Activated CD4-positive, CD25-positive, alpha-beta regulatory T cell treated with anti-CD3 and anti-CD28 coated beads, Interleukin-2, amount 50 U/mL, for 24 hours (primary cell): Measurements from ENCODE around the gene HTT.

Experiments
- ATAC-seq, 2 donors: fragments of 150-1000 bp; cut with Tn5 transposase; one replicate each; pipeline ENCODE4 v1.10.0; 2021; ENCODE audit warnings: mild to moderate bottlenecking in 1 of 2, moderate library complexity in 1 of 2

HTT gene

DNA sequence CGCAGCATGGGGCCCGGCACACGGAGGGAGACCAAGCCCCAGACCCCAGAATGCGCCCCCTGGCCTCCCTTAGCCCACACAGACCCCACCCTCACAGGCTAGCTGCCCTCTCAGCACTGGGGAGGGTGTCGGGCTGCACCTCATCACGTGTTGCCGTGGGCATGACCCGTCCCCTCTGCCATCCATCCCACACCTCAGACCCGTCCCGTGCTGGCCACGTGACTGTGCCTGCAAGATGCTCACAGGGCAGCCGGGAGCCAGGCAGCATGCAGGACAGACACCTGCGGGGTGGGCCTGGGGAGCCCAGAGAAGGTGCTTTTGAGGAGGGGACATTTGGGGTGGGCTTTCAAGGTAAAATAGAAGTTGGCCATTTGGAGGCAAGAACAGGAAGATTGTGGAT is 179.3 kb downstream of the HTT start:
- ATAC-seq = no peak

DNA sequence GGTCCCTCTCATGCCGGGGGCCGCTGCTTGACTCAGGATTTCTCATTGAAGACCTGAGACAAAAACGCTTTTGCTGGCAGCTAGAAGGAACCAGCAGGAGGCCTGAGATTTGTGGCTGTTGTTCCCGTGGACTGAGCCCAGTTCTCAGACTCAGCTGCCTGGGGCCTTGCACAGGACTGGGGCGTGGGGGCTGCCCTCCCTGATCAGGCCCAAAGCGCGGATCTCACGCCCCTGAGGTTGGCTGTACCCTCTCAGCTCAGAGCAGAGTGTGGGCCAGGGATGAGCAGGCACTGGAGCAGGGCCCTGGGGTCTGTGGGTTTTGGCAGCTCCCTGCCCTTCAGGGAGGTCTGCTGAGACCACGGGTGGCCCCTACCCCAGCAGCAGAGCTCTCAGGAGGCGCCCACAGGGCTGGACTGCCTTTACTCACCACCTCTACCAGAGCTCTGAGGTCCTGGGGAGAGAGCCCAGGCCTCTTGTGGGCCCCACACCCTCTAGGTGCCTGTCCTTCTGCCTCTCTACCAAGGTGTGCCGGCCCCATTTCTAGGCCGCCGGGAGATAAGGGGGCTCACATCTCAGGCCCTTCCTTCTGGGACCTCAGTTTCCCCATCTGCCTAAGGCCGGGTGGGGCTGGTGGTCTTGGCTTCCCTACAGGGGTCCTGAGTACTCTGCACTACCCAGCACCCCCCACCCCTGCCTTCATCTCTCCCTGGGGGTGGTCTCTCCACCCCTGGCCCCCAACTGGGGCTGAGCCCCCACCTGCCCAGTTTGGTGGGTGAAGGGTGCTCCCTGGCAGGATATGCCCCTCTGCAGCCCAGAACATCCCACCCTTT is 180.0 kb downstream of the HTT start:
- ATAC-seq = no peak

DNA sequence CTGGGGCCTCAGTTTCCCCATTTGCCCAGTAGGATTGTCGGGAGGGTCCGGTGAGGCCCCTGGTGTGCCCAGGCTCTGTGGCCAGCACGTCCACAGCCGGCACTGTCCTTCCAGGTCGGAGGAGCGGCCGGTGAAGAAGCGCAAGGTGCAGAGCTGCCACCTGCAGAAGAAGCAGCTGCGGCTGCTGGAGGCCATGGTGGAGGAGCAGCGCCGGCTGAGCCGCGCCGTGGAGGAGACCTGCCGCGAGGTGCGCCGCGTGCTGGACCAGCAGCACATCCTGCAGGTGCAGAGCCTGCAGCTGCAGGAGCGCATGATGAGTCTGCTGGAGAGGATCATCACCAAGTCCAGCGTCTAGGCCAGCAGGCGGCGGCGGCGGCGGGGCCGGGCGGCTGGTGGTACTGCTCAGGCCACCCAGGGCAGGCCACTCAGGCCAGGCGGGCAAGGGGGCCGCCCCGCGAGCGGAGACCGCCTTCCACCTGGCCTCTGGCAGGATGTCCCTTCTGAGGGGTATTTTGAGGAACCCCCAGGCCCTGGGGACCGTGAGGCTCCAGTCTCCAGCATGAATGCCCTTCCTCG is 181.2 kb downstream of the HTT start:
- ATAC-seq = no peak

DNA sequence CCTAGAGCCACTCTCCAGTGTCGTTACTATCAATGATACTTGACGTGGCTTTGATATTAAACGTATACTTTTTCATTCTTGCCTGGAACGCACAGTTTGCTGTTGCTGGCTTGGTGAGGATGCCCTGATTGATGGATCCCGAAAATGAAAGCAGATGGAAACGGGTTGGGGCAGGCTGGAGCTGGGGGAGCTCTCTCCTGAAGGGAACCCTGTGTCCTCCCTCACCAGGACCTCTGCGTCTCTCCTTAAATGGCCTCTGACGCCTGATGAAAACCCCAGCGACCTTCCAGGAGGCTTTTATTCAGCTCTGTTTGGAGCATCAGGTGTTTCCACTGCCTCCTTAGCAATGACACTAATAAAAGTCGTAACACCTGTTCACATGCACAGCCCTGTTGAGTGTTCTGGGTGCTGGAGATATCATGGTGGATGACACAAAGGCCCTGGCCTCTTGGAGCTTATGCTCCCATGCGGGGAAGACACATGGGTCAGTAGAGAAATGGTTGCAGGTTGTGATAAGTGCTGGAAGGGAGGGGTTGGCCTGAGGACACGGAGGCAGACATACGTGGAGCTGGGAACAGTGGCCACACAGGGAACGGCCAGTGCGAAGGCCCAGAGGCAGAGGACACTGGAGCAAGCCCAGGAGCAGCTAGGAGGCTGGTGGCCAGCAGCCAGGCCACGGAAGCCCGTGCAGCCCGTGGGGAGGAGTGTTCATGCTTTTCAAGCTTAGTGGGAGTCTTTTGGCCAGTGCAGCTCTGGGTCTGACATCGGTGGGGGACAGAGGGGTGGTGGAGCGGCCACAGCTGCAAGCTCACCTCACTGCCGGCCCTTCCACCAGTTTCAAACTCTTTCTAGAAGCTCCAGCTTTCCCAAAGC is 182.0 kb downstream of the HTT start:
- ATAC-seq = no peak

DNA sequence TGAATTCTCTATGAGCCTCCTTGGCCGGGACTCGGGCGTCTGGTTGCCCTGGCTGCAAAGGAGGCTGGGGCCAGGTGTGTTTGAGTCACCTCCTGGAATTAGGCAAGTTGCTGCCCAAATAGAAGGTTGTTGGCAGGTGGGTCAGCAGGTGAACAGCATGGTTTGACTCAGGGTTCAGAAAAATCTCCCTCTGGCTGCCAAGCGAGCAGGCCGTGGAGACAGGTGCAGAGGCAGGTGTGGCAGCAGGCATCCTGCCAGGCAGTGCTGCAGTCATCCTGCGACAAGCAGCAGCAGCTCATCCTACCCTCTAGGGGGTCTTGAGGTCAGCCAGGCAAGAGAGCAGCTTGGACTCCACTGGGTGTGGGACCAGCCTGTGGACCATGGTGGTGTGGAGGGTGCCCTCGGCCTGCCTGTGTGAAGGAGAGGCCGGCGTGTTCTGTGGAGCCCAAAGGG is 182.6 kb downstream of the HTT start:
- no peak for ATAC-seq

DNA sequence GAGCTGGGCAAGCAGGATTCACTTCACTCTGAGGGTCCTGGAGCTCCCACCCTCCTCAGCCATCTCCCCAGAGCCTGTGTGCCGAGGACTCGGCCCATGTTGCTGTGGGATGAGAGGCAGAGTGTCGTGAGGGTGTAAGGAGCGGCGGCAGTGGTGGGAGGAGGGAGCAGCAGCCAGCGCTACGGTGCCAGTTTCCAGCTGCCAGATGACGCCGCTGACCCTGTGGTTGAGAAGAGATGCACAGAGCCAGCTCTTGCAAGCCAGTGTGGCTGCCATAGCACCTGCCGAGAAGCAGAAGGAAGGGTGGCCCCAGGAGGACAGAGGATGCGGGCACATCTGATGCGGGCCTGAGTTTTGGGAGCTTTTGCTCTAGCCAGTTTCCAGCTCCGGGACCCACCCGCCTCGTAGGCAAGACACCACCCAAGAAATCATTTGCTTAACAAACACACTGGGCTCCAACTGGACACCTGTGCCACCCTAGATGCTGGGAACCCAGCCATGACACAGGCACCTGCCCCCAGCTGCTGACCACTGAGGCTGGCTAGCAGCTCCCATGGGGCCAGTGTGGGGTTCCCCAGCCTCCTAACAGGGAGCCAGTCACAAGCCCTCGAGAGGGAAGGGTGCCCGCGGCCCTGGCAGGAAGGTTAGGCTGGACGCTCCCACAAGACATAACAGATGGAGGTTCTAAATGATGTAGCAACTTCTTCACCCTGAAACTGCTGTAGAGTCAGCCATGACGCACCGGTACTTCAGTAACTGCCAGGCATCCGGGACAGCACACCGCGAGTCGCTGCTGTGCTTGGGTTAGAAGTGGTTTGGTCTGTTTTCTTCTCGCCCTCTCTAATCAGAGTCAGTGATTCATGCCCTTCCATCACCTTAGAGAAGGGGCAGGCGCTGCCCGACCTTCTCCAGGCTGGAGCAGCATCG is 183.3 kb downstream of the HTT start:
- ATAC-seq = no peak

DNA sequence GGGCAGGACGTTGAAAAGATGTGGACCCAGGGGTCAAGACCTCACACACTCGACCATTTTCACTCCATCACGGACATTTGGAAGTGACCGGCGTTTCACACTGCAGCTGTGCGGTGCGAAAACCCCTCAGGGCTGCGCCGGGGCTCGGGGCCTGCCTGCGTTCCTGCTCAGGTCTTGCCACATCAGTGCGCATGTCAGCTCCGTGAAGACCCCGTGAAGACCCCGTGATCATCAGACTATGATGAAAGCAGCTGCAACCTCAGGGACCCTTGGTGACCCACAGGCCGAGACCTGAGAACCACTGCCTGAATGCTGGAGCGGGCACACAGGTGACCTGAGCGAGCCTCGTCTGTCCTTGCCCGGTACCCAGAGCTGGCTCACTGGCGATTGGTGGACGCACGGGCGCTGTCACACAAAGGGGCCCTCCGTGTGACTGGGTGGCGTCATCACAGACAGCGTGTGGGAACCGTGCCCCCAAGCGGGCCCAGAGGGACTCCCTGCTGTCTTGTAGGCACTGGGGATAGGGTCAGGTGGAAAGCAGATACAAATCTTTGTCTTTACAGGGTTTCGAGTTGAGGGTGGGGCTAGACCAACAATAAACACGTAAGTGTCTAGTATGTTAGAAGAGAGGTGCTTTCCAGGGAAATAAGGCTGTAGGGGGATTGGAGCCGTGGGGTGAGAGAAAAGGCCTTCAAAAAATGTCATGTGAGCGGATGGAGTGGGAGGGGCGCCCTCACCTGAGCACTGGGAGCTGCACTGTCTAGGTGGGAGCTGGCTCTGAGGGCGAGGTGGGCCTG is 187.1 kb downstream of the HTT start:
- ATAC-seq = no peak

DNA sequence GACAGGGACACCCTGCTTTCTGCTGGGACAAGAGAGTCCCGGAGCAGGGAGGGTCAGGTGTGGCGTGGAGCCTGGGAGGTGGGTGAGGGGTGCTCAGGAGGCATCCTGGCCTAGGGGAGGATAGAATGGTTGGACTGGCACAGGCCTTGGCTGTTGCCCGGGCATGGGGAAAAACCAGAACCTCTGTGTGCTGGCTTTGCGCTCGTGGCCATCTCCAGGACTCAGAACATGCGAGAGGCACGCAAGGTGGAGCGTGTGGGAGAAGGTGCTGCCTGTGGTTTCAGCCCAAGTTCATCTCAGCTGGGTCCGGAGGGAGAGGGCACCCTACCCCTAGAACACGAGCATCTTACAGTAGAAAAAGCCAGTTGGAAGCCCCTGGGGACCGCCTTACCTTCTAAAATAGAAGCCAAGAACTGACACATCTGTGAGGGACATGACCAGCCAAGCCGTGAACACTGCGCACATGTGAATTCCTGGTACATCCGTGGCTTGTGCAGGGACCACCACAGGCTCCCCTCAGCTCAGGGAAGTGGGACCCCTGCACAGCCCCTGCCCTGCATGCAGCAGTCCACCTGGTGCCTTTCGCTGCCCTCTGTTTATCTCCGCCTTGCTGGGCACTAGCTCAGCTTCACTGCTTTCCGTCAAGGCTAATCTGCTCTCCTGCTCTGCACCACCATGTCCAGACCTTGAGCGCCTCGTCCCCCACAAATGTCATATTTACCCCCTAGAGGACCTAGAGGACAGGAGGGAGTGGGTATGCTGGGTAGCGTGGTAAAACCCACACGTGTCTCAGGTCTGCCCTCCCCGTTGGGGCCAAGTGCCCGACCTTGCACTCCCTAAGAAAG is 187.9 kb downstream of the HTT start:
- no peak for ATAC-seq

DNA sequence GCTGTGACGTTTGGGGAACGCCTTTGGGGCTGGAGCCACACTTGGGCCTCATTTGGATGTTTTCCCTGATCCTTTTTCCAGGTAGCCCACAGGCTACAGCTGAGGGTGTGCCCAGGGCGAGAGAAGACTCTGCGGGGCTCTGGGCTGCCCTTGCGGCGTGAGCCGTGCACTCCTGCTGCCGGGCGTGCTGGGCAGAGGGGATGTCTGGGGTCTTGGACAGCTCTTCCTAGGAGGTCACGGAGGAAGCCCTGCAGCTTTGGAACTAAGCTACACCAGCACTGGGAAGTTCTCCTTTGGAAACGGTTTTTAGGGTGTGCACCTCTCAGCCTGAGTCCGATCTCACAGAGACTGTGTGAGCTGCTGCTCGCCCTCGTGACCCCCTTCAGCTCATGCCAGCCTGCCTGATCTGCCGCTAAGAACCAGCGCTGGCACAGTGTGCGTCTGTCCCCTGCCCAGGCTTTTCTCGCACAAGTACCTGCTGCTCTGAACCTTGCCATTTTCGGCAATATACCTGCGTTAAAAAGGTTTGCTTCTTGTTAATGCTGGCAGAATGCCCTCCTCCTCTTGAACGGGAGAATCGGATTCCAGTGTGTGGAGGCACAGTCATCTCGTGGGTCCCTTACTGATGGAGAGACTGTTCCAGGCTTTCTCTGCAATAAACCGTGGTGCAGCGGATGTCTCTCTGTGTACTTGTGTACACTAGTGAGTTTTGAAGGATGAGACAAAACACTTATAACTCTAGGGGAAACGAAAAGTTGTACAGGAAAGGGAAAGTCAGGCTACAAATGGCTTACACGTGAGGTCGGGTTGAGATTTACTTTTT is 188.8 kb downstream of the HTT start:
- no peak for ATAC-seq

DNA sequence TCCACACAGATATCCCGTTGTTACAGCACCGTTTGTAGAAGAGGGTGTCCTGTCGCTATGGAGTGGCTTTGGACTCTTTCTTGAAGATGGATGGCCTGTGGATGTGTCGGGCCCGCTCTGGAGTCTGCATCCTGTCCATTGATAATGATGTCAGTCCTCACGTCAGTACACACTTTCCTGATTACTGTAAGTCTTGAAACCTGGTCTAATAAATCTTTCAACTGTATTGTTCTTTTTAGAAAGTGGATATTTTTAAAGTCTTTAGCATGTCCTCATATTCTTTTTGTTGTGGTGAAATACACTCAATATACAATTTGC is 189.4 kb downstream of the HTT start:
- ATAC-seq = no peak

DNA sequence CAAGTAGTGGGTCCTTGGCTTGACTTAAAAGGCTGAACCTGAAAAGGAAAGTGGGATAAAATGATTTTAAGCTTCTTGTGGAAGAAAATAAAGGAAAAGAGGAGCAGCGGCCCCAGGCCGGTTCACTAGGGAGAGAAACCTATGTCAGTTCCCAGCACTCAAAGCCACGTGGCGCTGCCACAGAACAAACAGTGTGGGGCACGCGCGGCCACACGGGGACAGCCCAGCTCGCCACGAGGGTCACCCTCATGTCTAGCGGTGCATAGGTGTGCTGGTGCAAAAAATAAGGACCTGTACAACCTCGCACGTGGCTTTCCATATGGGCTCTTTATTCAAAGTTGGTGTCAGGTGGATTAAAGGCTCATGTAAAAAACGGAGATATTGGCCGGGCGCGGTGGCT is 191.6 kb downstream of the HTT start:
- no peak for ATAC-seq

DNA sequence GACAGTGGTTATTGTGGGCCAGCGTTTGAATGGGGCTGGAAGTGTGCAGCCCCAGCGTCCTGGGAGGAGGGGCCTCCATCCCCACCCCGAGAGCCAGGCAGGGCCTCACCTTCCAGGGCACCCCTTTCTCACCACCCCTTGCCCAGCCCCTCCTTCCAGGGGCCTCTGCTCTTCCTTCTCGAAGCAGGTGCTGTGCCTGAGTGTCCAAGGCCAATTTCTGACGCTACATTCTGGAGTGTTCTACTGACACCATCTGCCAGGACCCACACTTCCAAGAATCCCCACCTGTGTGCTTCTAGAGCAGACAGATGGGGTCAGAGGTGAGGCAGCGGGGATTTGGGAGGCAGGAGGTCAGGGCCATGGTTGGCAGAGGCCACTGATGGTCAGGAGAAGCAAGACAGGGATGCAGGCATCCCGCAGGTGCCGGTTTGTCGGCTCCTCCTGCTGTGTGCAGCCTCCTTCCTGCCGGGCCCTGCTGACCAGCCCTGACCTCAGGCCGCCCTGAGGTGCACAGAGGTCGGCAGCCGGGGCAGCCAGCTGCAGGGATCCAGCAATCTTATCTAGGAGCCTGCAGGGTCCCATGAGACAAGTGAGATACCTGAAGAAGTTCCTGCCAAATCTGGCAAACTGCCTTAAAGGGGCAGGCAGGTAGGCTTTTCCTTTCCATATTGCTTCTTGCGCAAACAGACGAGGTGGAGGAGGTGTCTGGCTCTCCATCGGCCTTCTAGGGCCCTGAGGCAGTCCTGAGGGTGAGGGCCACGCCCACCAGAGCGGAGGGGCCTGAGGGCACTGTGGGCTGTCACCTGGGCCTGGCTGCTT is 193.3 kb downstream of the HTT start:
- ATAC-seq = no peak

DNA sequence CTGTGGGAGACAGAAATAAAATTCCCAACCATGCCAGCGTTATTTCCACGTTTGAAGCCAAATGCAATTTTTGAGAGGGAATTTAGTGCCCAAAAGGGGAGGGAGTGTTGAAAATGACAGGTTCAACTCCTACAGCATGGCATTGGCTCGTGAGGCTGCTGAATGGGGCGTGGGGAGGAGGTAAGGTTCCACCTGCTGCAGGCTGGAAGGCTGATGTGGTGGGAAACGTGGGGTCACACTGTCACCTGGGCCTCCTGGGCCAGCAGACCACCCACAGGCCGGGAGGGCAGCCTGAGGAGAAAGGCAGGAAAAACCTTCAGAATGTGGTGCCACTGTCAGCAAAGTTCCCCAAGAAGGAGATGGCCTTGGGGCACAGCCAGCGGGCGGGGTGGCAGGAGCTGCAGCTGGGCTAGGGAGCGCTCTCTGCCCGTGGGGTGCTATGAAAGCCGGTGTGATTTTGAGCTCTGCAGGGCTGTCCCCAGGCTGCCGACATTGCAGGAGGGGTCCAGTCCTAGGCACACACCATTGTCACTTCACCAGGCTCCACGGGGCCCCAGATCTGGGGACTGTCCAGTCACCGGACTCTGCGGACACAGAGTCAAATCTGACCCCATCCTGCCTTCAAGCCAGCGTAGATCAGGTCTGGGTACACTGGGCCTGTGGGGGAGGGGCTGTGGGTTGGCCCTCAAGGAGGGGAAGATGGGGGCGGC is 194.1 kb downstream of the HTT start:
- ATAC-seq = no peak

DNA sequence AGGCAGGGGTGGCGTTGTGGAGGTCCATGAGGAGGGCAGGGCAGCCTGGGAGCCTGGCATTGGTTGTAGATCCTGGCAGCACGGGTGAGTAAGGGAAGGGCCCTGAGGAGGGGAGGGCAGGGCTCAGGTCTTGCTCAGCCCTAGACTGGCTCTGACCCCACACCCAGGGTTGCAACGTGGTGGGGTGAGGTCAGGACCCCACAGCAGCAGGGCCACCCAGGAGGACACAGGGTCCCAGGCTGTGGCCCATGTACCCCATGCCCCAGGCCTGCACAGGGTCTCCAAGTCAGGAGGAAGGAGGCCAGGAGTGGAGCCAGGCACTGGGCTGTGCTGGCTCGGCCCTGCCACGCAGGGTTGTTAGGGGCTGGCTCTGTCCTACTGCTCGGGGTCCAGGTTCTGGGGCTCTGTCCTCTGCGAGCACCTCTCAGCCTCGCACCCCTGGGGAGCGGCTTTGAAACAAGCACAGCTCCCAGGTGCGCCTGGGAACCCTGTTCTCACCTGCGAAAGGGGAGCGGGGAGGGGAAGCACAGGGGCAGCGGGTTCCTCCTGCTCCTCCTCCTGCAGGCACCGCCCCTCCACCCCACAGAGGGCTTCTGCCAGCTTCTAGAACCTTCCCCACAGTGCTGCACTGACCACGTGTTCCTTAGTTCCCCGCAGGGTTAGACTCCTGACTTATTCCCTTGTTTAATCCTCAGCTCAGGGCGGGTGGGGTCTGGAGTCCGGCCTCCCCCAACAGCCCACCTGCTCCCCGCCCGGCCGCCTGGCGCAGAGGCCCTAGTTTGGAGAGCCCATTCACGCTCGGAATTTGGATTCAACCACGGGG is 194.8 kb downstream of the HTT start:
- ATAC-seq = no peak

DNA sequence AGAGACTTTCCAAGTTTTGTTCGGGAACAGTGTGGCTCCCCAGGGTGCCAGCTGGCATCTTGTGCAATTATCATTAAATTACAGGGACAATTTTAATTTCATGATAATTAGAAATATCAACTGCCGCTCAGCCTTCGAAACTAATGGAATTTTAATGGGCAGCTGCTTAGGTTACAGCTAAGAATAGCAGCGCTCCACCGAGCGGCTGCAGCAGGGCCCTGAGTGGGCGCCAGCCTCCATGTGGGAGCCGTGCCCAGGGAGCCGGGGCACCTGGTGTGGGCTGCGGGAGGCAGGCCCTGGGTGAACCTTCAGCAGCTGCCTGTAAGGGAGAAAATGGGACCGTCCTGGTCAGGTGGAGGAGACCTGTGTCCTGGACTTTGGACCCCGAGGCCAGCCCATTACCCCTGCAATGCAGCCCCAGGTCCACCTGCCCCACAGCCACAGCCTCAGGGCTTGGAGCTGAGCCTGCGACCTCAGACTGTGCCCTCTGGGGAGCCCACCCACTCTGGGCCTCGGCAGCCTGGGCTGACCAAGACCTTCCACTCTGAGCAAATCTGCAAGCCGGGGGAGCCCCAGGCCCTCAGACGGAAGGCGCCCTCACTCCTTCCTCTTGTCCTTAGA is 195.6 kb downstream of the HTT start:
- ATAC-seq = no peak

DNA sequence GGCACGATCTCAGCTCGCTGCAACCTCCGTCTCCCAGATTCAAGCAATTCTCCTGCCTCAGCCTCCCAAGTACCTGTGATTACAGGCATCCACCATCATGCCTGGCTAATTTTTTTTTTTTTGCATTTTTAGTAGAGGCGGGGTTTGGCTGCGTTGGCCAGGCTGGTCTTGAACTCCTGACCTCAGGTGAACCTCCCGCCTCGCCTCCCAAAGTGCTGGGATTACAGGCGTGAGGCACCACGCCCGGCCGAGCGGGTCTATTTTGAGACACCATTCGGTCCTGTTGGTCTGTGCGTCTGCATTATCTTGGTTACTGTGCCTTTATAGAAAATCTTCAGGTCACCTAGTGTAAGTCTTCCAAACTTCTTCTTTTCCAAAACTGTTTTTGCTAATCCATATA is 196.7 kb downstream of the HTT start:
- no peak for ATAC-seq

DNA sequence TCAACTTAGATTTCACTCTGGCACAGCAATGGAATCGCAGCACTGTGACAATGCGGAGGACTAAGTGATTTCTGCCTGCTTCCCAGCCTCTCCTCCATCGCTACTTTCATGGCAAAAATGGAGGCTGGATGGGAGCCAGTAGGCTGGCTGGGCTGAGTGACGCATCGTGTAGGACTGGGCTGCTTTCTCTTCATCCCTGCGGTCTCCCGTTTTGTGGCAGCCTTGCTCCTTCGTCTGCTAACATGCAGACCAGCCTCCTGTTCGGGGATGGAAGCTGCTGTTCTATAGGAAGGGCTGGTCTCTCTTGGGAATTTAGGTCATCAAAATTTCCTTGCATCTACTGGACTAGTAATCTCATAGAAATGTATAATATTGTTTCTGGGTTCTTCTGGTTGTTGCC is 202.5 kb downstream of the HTT start:
- ATAC-seq = no peak
